Fibroblast of skin of right biceps (primary cell): ENCODE results near the gene CYBRD1.

ENCODE experiments used
- DNase-seq: peaks from one replicate; pipeline ENCODE4 v3.0.0-alpha.2; 2013

Gene CYBRD1

GRCh38 chr2:171557363-171557762, 35.1 kb downstream of the CYBRD1 start:
- no peak for DNase-seq

GRCh38 chr2:171563301-171563700, 41.0 kb downstream of the CYBRD1 start:
- no peak for DNase-seq

DNA sequence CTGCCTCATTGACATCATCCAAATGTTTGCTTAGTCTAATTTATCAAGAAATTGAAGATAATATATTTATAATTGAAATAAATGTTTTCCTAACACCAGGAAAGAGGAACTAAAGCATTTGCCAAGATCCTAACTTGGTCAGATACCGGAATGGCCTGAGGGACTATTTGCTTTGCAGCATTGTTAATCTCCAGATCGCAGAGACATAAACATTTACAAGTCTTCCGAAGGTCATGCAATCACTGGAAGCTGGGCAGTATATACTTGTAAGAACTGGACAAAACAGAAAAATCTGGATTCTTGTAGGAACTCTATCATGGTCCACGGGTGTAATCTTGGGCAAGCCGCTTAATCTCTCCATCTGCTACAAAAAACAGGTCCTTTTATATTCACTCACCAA, 42.2 kb downstream of the CYBRD1 start:
- no peak for DNase-seq

GRCh38 chr2:171566057-171566456, 43.8 kb downstream of the CYBRD1 start:
- DNase-seq, result no peak

DNA sequence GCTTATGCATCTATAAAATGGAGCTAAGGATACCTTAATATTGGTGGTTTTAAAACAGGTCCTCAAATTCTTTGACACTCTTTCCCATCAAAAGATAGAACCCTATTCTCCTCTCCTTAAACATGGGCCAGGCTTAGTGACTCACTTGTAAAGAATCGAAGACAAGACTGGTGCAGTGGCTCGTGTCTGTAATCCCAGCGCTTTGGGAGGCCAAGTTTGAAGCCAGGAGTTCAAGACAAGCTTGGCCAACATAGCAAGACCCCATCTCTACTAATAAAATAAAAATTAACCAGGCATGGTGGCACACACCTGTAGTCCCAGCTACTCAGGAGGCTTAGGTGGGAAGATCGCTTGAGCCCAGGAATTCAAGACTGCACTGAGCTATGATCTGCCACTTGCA, 44.5 kb downstream of the CYBRD1 start:
- DNase-seq, result no peak

DNA sequence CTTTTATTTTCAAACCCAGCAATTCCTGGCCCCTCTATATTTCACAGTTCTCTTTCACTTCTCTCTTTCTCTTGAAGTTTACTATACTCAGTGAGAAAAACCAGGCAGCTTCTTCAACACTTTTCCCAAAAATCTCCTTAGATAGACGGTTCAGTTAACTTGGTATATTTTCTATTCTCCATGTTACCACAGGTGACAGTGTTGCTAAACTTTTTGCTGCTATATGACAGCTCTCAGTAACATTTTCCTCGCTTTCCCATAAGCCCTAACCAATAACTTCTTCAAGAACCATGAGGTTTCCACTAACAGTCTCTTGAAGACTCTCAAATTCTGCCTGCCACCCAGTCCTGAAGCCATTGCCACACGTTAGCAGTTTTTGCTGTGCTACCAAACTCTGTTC, 45.8 kb downstream of the CYBRD1 start:
- no peak for DNase-seq

GRCh38 chr2:171571721-171572120, 49.4 kb downstream of the CYBRD1 start:
- DNase-seq, result no peak

GRCh38 chr2:171574149-171574795, 52.0 kb downstream of the CYBRD1 start:
- peak; percentile 66 for DNase-seq

DNA sequence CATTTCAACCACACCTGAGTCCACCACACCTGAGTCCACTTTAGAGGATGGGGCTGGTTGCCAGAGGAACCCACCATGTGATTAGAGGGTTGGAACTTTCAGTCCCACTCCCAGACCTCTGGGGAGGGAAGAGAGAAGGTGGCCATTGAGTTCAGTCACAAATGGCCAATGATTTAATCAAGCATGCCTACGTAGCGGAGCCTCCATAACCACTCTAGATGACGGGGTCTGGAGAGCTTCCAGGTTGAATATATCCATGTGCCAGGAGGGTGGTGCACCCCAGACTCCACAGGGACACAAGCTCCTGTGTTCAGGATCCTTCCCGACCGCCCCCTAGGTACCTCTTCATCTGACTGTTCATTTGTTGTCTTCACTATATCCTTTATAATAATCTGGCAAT, 53.3 kb downstream of the CYBRD1 start:
- no peak for DNase-seq

- DNase-seq, result no peak
Observed at GRCh38 chr2:171578127-171578803, 56.0 kb downstream of the CYBRD1 start.

DNA sequence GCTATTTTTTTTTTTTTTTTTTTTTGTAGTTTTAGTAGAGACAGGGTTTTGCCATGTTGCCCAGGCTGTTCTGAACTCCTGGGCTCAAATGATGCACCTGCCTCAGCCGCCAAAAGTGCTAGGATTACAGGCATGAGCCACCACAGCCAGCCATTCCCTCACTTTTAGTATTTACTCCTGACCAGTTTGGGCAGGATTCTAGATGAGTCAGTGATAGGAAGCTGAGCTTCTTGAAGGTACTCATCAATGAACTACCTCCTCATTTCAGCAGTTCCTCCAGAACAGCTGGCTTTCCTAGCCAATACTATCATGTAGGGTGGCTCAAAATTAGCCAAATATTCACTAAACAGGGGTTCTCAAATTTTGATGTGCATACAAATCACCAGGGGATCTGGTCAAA, 57.2 kb downstream of the CYBRD1 start:
- DNase-seq, result no peak

GRCh38 chr2:171583566-171583965, 61.3 kb downstream of the CYBRD1 start:
- no peak for DNase-seq

GRCh38 chr2:171584001-171584400, 61.7 kb downstream of the CYBRD1 start:
- DNase-seq, result no peak

DNA sequence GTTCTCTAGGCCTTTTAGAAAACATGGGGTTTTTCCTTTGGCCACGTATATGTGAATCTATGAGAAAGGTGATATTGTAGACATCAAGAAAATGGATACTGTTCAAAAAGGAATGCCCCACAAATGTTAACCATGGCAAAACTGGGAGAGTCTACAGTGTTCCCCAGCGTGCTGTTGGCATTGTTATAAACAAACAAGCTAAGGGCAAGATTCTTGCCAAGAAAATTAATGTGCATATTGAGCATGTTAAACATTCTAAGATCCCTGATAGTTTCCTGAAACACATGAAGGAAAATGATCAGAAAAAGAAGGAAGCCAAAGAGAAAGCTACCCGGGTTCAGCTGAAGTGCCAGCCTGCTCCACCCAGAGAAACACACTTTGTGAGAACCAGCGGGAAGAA, 64.9 kb downstream of the CYBRD1 start:
- DNase-seq, result no peak

GRCh38 chr2:171587567-171587966, 65.3 kb downstream of the CYBRD1 start:
- no peak for DNase-seq

GRCh38 chr2:171590116-171590515, 67.8 kb downstream of the CYBRD1 start:
- DNase-seq, result no peak

- DNase-seq, result no peak
Observed at GRCh38 chr2:171592036-171592555, 69.8 kb downstream of the CYBRD1 start.

DNA sequence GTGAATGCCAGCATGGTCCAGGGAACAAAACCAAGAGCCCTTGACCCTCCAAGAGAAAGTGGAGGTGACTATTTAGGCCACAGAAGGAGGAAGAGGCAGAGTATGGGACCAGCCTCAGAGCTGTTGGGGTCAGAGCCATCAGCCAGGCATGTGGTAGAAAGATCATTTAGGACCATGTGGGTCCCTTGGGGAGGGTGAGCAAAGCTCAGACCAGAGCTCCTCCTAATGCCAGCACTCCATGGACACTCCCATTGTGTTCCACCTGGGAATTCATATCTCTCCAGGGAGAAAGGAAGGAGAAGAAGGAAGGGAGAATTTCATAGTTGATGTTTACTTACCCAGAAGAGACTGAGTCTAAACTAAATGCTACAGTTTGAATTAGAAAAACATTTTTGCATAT, 73.2 kb downstream of the CYBRD1 start:
- no peak for DNase-seq

- peak; percentile 92 for DNase-seq
Observed at GRCh38 chr2:171595896-171596295, 73.6 kb downstream of the CYBRD1 start.

DNA sequence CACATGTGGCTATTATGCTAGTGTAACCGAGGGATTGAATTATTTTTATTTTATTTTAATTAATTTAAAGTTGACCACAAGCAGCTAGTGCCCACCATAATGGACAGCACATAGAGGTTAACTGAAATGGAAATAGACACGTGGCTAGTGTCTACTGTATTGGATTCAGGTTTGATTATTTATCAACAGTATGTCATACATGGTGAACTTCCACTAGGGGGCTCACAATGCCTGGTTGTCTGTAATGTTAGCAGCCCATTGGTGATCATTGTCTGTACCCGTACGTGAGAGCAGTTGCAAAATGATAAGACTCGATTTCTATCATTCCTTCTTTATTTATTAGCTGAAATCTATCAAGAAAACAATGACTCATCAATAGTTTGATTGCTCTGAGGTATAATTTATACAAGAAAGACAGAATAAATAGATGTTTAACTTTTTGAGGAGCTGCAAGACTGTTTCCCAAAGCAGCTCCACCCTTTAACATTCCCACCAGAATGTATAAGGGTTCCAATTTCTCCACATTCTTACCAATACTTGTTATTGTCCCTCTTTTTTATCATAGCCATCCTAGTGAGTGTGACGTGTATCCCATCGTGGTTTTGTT, 76.5 kb downstream of the CYBRD1 start:
- DNase-seq, result peak; percentile 69

DNA sequence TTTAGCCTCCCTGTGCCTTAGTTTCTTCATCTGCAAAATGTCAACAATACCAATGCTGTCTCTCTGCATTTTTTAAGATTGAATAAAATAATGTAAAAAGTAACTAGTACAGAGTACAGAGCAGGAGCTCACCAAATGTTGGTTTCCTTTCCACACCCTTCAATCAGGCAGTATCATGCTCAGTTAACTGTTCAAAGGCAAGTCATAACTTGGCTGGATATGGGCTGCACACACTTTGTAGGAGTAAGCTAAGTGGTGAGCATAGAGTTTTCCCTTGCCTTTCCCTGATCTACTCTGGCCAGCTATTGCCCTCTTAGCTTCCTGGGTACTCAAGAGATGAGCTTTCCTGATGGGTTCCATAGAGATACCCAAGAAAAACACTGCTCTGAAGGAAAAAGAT, 77.9 kb downstream of the CYBRD1 start:
- DNase-seq, result no peak

- DNase-seq, result no peak
Observed at GRCh38 chr2:171602352-171602751, 80.1 kb downstream of the CYBRD1 start.
